ENCODE data around the gene ISM2. TPM values are rescaled to one million over a fixed set of nuclear protein-coding genes. Genes with fewer than 3 reads are reported as not detected.
"Not testable (repeated sequence)": the region's sequence is repeated elsewhere in the genome, so short reads cannot be mapped to it uniquely, and the experiment has no call there.

ISM2 gene
- not detected for total RNA-seq

DNA sequence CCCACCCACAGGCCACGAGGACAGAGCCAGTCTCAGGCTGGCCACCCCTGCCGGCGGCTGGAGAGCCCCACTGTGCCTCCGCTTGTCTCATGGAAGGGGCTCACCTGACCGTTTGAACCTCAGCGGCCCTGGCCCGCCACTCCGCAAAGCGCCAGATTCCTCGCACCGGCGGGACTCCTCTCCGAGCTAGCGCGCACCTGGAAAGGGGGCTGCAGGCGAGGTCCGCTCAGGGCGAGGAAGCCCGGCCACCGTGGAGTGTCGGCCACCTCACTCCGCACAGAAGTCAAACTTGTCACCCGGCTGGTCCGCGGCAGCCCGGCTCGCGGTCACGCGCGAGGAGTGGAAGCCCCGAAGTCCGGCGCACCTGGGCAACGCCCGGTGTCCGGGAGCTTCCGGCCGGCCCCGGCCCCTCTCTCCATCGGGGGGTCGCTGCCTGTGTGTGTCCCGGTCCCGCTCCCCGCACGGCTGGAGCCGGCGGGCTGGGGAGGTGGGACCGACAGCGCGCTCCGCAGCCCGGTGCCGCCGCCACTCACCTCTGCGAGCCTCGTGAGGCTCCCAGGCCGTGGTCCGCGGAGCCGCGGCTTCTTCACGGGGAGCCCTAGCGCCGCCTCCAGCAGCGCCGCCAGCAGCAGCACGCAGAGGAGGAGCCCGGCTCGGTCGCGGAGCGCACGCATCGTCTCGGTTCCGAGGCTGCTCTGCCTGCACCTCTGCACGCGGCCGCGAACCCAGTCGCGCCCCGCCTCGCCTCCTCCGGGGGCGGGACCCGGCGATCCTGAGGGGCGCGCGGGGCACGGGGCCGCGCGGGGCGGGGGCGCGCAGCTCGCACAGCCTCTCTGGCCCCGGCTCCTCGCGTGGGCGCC lies at the start of gene ISM2:
Gene ISM2, minus strand, starts transcription at position 697 of the 860 bp plus-strand sequence. Its CDS starts 23 bp downstream, at position 674.
- ChIA-PET CTCF (no interaction called here), POLR2A (interaction anchor here (1.2 kb wide), 1 partner anchor 117 kb away, joined by 6 read pairs; no protein-coding TSS in a partner anchor)

DNA sequence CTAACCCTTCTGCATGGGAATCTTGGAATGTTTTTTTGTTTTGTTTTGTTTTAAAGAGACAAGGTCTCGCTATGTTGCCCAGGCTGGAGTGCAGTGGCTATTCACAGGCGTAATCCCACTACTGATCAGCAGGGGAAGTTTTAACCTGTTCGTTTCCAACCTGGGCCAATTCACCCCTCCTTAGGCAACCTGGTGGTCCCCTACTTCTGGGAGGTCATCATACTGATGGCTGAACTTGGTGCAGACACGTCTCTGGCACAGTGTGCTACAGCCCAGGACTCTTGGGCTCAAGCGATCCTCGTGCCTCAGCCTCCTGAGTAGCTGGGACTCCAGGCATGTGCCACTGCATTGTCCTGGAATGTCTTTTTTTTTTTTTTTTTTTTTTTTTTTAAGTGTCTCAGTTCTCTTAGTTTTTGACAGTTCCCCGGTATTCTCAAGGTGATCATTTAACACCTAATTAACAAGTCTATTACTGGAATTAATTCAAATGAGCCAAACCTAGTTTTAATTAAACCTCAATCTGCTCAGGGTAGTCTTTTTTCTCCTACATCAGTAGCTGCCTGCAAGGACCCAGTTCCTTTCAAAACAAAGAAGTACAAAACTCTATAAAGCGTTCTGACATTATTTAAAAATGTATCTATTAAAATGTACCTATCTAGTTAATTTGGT lies 49.0 kb upstream of the ISM2 start:
- ChIA-PET POLR2A (no interaction called here), CTCF (no interaction called here)

DNA sequence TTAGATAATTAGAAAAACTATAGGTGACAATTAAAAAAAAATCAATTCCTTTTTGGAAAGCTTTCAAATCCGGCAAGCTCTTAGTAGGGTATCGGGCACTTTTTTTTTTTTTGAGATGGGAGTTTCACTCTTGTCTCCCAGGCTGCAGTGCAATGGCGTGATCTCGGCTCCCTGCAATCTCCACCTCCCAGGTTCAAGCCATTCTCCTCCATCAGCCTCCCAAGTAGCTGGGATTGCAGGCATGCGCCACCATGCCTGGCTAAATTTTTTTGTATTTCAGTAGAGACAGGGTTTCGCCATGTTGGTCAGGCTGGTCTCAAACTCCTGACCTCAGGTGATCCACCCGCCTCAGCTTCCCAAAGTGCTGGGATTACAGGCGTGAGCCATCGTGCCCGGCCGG lies 46.6 kb upstream of the ISM2 start:
- CTCF ChIA-PET = interaction anchor here (0.6 kb wide), 1 partner anchor 33 kb away, joined by 3 read pairs; no protein-coding TSS in a partner anchor
- POLR2A ChIA-PET = not testable (repeated sequence)

DNA sequence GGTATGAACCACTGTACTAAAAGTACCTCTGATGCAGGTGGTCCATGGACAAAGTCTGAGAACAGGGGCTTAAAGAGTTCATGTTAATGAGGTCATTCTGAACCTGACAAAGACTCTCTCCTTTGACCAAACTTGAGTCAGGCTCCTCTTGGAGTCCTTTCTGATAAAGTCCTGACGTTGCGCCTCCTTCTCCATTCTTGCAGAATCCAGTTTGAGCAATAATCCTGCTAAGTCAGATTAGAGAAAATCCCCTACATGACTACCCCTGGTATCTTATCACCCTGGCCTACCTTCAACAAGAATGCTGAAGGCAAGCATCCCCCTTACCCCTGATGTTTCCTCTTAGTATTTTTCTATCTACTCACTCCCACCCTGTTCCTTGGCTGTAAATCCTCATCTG lies 46.0 kb upstream of the ISM2 start:
- CTCF ChIA-PET = interaction anchor here (0.6 kb wide), 1 partner anchor 33 kb away, joined by 3 read pairs; no protein-coding TSS in a partner anchor

DNA sequence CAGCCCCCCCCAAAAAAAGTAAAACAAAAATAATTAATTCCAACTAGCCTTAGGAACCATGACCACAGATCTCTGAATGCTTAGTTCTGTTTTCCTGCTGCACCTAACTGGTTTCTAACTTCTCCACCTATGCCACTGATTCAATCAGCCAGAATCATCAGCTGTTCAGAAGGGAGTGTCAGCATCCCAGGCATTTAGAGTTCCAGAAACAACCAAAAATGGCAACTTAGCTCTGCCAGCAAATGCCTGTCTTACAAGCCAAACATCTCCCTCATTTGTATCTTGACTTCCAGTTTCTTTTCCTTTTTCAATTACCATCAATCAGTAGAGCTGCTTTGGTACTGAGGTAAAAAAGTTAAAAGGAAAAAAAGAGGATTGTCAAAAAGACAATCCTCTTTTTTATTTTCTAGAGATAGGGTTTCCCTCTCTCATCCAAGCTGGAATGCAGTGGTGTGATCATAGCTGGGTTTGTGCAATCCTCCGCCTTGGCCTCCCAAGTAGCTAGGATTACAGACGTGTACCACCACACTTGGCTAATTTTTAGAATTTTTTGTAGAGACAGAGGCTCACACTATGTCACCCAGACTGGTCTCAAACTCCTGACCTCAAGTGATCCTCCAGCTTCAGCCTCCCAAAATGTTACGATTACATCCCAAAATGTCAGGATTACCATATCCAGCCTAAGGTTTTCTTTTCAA lies 45.2 kb upstream of the ISM2 start:
- ChIA-PET POLR2A (no interaction called here), CTCF (no interaction called here)

More for the DNA sequence above, 46.0 kb upstream of the ISM2 start:
- POLR2A ChIA-PET = no interaction called here

DNA sequence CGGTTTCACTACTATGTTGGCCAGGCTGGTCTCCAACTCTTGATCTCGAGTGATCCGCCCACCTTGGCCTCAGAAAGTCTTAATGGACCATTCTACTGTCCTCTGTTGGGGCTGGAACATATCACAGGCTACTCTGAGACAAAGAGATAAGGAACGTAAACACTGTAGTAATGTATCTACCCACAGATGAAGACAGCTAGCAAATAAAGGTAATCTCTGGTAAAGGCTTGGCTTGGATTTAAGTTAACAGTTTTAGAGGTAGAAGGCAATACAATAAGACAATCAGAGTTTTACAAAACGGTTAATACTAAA lies 44.6 kb upstream of the ISM2 start:
- CTCF ChIA-PET = no interaction called here

DNA sequence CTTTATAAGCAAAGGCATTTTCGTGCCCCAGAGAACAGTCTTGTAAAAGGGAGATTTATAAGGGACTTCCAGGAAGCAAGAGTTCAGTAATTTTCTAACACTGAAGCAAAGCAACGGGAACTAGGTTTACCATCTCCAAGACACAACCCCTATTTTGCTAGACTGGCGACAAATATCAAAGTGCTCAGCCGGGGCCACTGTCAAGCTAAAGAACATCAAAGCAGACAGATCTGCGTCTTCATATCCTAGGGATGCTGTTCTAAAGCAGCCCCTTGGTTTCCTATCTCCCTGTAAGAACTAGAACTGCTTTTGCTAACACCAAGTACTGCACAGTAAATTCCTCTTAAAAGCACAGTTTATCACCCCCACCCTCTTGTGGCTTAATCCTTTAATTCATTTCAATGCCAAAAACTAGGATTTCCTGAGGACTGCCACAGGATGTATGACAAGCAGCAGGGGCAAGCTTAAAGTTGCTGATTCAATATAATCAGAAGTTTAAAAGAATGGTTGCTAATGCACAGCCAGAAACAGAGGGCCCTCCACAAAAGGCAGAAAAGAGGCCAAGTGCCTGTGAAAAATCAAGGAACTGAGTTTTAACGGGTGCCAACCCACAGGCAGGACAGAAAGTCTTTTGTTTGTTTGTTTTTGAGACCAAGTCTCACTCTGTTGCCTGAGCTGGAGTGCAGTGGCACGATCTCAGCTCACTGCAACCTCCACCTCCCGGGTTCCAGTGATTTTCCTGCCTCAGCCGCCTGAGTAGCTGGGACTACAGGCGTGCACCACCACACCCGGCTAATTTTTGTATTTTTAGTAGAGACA lies 44.0 kb upstream of the ISM2 start:
- CTCF ChIA-PET = no interaction called here
- POLR2A ChIA-PET = no interaction called here

More for the DNA sequence above, 44.6 kb upstream of the ISM2 start:
- POLR2A ChIA-PET = no interaction called here

DNA sequence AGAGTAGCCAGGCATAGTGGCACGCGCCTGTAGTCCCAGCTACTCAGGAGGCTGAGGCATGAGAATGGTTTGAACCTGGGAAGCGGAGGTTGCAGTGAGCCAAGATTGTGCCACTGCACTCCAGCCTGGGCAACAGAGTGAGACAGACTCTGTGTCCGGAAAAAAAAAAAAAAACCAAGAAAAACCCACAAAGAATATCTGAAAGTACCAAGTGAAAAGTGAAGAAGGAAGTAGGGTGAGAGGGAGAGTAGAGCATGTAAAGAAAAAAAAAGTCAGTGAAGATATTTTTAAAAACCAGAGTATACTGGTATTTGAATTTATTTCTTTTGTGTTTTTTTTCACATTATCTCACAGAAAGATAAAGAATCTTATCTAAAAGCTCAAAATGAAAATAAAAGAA lies 43.3 kb upstream of the ISM2 start:
- POLR2A ChIA-PET = no interaction called here

DNA sequence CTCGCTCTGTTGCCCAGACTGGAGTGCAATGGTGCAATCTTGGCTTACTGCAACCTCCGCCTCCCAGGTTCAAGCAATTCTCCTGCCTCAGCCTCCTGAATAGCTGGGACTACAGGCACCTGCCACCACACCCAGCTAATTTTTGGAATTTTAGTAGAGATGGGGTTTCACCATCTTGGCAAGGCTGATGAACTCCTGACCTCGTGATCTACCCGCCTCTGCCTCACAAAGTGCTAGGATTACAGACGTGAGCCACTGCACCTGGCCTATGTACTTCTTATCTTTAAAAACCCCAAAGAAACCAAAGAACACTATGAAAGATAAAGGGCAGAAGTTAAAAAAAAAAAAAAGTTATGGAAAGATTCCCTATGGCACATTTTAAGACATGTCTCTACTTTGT lies 38.3 kb upstream of the ISM2 start:
- POLR2A ChIA-PET, CTCF ChIA-PET: not testable (repeated sequence)

More for the DNA sequence above, 43.3 kb upstream of the ISM2 start:
- CTCF ChIA-PET = no interaction called here

DNA sequence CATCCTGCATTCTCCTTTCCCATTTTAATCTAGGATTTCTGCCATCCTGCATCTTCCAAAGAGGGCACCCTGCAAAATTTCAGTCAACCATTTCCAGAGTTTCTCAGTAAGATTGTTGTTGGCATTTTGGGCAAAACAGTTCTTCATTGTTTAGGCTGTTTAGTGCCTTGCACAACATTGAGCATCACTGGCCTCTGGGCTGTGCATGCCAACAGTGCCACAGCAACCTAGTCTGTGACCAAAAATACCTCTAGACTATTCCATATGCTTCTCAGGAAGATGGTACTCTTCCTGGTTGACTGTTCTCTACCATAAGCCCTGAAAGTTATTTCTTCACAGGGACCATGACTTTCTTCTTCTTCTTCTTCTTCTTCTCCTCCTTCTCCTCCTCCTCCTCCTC lies 32.5 kb upstream of the ISM2 start:
- ChIA-PET CTCF (no interaction called here), POLR2A (no interaction called here)

DNA sequence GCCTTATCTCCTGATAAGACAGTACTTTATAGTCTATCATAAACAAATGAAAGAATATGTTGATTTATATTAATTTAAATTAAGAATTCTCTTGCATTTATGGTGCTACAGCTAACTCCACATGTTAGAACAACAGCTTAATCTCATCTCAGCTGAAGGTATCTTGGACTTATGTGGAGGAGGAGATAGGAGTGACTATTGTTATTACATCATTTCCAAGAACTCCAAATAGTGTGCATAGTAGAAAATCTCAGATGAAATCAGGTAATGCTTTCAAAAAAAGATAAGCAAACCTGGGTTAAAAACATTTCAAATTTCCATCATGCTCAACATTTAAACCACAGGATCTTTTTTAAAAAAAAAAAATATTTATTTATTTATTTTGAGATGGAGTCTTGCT lies 31.3 kb upstream of the ISM2 start:
- POLR2A ChIA-PET = no interaction called here
- CTCF ChIA-PET = no interaction called here

DNA sequence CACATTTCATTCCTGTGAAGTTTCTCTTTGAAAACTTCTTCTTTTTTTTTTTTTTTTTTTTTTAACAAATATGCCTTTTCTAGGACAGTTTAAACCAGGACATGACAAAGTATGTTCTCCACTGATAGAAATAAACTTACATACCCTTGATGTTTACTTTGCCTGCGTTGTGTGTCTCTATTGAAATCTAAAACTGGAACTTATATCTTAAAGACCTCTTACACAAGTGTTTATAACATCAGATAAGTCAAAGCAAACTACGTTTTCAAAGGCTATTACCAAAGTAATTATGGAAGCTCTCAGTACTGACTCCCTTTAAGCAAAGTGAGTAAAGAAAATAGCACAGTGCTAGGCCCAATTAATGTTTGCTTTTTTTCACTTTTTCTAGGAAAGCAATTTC lies 30.6 kb upstream of the ISM2 start:
- CTCF ChIA-PET = no interaction called here

DNA sequence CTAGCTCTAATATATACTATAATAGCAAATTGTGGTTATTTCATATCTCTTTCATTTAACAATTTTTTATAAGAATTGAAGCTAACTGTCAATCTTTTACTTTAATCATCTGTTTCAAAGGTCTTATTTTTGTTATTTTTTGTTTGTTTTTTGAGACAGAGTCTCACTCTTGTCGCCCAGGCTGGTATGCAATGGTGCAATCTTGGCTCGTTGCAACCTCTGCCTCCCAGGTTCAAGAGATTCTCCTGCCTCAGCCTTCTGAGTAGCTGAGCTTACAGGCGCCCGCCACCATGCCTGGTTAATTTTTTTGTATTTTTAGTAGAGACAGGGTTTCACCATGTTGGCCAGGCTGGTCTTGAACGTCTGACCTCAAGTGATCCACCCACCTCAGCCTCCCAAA lies 30.1 kb upstream of the ISM2 start:
- POLR2A ChIA-PET, CTCF ChIA-PET: not testable (repeated sequence)

More for the DNA sequence above, 30.6 kb upstream of the ISM2 start:
- POLR2A ChIA-PET = no interaction called here

DNA sequence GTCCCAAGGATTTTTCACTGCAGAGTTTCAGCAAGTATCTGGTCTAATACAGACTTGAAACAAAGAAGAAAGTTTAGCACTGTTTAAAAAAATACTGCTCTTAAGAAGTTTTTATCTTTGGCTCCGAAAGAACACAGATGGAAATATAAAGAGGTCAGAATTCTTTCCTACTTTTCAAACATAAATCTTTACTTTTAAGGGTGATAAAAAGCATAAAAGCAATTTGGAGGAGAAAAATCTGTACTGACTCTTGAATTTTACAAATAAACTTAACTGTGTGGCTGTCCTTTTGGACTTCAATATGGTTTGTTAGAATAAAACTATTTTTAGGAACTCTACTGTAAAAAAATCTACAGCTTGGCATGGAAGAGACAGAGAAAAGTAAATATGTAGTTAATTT lies 27.6 kb upstream of the ISM2 start:
- ChIA-PET CTCF (no interaction called here), POLR2A (no interaction called here)

DNA sequence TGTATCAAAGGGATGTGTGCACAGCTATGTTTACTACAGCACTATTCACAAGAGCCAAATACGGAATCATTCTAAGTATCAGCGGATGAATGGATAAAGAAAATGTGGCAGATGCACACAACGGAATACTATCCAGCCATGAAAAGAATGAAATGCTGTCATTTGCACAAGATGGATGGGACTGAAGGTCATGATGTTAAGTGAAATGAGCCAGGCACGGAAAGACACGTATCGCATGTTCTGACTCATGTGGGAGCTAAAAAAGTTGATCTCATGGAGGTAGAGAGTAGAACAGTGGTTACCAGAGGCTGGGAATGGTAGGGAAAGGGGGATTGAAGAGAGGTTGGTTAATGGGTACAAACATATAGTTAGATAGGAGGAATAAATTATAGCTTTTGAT lies 25.9 kb upstream of the ISM2 start:
- CTCF ChIA-PET = interaction anchor here (0.5 to 0.7 kb wide), 2 partner anchors 78 to 233 kb away, joined by 3 to 4 read pairs; no protein-coding TSS in a partner anchor
- POLR2A ChIA-PET = no interaction called here

DNA sequence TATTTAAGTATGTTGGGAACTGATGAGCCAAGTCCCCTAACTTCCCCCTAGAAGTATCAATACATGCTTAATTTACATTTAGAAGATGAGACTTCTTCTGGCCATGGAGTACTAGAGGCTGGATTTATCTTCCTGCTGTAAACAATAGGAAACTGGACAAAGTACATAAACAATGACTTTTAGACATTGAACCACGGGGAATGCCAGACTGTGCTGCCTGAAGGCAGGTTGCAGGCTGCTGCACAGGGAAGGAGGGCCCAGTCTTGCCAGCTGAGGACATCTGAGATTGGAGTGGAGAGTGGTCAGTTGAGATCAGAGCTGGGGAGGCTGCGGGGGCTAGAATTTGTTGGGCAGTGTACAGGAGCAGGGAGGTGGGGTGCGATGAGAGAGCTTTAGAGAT lies 24.5 kb upstream of the ISM2 start:
- POLR2A ChIA-PET = no interaction called here
- CTCF ChIA-PET = no interaction called here

DNA sequence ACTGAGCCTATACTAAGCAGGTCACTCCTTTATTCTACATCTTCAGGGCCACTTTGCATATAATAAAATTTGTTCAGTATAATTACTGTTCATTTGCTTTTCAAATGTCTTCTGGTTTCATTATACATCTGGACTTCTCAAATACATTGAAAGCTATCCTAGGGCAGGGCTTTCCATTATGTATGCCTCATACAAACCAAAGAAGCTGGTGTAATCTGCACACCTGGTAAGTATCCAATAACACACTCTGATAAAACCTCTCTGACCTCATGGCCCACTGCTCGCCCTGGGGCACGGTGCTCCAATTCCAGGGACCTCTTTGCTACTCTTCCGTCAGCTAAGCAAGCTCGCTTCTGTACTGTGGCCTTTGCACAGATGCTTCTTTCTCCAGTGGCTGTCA lies 21.9 kb upstream of the ISM2 start:
- POLR2A ChIA-PET = interaction anchor here (0.6 kb wide), 1 partner anchor 306 kb away, joined by 6 read pairs; no protein-coding TSS in a partner anchor
- CTCF ChIA-PET = interaction anchor here (1.1 kb wide), 1 partner anchor 16 kb away, joined by 3 read pairs; no protein-coding TSS in a partner anchor

DNA sequence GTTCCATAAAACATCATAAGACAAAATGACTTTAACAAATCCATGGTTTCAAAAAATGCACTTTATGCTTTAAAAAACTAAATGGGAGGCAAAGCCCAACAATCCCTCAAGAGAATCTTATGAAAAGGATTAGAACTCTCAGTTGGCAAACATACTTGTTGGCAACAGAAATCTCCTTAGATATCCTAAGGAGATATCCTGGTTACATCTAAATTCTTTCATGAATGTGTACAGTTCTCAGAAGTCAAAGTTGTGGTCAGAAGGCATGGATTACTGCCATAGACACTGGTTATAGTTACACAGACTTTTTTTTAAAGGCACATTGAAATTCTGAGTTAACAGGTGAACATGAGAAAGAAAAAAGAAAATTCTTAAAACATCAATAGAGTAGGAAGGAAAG lies 17.5 kb upstream of the ISM2 start:
- ChIA-PET CTCF (no interaction called here), POLR2A (no interaction called here)

DNA sequence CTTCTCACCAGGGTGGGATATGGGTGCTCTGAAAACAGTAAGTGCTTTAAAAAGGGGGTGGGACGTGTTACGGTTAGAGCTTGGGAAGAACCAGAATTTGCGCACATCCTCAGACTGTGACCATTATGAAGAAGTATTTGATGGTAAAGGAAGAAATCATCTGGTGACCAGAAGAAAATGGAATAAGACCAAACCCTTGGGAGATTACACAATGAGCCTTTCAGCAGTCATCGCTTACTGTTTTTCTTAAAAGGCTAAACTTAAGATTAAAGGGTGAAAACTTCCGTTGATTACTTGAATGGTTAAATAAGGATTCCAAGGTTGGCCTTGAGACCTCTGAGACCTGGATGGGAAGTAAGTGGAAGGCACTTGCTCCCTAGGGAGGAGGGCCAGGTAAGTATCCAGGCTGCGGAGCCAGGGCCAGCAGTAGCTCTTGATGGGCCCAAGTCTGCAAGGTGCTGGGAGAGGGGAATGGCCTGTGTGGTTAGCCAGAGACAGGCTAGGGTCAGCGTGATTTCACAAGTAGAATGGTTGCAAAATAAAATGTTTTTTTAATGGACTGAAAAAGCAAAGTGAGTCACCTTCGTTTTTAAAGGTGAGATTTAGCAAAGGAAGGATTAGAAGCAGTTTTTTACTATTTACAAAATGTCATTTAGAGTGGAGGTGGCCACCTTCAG lies 13.0 kb upstream of the ISM2 start:
- CTCF ChIA-PET = no interaction called here
- POLR2A ChIA-PET = no interaction called here
